Ishikawa (cell line): ENCODE results near the gene VRK3.

ENCODE experiments used
- CEBPB ChIP-seq: IDR thresholded peaks from 2 replicates; pipeline ENCODE4 v1.6.1; 2012
- CREB1 ChIP-seq: IDR thresholded peaks from 2 replicates; pipeline ENCODE4 v1.6.1; 2012; ENCODE audit warnings: low read depth
- EGR1 ChIP-seq: IDR thresholded peaks from 2 replicates; pipeline ENCODE4 v1.6.1; 2012
- EP300 ChIP-seq: IDR thresholded peaks from 2 replicates; pipeline ENCODE4 v1.6.1; 2012; ENCODE audit warnings: borderline replicate concordance
- FOXM1 ChIP-seq: IDR thresholded peaks from 2 replicates; pipeline ENCODE4 v1.6.1; 2012; ENCODE audit warnings: low read depth, borderline replicate concordance
- NFIC ChIP-seq: IDR thresholded peaks from 2 replicates; pipeline ENCODE4 v1.6.1; 2012
- RAD21 ChIP-seq: IDR thresholded peaks from 2 replicates; pipeline ENCODE4 v1.6.1; 2012; ENCODE audit warnings: low read depth
- TAF1 ChIP-seq: IDR thresholded peaks from 2 replicates; pipeline ENCODE4 v1.6.1; 2012; ENCODE audit warnings: low read depth, mild to moderate bottlenecking
- TCF12 ChIP-seq: IDR thresholded peaks from 2 replicates; pipeline ENCODE4 v1.6.1; 2012; ENCODE audit warnings: low read depth
- TEAD4 ChIP-seq: IDR thresholded peaks from 2 replicates; pipeline ENCODE4 v1.6.1; 2012
- YY1 ChIP-seq: IDR thresholded peaks from 2 replicates; pipeline ENCODE4 v1.6.1; 2012; ENCODE audit warnings: low read depth
- ZBTB7A ChIP-seq: IDR thresholded peaks from 2 replicates; pipeline ENCODE4 v1.6.1; 2012; ENCODE audit warnings: low read depth
- TF ChIP-seq, protein P1 (sequence below): IDR thresholded peaks from 2 replicates; pipeline ENCODE4 v1.6.1; 2012; ENCODE audit warnings: low read depth, mild to moderate bottlenecking
- TF ChIP-seq, protein P2 (sequence below): IDR thresholded peaks from 2 replicates; pipeline ENCODE4 v1.6.1; 2012
- TF ChIP-seq, protein P3 (sequence below): IDR thresholded peaks from 2 replicates; pipeline ENCODE4 v1.6.1; 2012

VRK3 gene

DNA sequence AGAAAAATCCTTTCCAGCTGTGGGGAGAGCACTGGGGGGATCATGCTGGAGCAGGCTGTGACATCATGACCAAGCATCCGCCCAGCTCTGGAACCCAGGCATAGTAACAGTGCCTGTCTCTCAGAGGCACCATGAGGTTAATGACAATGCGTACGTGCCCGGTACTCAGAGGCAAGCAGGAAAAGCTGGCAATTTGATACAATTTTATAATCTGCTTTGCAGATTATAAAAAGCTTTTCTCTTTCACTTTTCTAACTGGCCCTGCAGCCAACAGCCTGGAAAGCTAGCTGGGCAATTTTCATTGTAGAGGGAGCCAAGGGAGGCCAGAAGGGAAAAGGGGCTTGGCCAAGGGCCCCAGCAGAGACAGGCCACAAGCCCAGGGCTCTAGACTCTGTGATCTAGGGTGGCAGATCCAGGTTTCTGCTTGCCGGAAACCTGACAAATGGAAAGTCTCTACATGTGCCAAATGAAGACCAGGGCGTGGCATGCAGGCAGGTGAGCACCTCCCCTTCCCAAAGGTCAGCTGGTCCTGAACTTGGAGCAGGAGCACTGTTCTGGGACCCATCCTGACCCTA is 22.7 kb downstream of the VRK3 start:
- no peak for TF ChIP-seq TCF12
- TF ChIP-seq RAD21 = no peak
- no peak for TF ChIP-seq TAF1
- no peak for TF ChIP-seq ZBTB7A
- no peak for TF ChIP-seq YY1
- no peak for TF ChIP-seq NFIC
- TF ChIP-seq FOXM1 = no peak
- TF ChIP-seq, protein P1, sequence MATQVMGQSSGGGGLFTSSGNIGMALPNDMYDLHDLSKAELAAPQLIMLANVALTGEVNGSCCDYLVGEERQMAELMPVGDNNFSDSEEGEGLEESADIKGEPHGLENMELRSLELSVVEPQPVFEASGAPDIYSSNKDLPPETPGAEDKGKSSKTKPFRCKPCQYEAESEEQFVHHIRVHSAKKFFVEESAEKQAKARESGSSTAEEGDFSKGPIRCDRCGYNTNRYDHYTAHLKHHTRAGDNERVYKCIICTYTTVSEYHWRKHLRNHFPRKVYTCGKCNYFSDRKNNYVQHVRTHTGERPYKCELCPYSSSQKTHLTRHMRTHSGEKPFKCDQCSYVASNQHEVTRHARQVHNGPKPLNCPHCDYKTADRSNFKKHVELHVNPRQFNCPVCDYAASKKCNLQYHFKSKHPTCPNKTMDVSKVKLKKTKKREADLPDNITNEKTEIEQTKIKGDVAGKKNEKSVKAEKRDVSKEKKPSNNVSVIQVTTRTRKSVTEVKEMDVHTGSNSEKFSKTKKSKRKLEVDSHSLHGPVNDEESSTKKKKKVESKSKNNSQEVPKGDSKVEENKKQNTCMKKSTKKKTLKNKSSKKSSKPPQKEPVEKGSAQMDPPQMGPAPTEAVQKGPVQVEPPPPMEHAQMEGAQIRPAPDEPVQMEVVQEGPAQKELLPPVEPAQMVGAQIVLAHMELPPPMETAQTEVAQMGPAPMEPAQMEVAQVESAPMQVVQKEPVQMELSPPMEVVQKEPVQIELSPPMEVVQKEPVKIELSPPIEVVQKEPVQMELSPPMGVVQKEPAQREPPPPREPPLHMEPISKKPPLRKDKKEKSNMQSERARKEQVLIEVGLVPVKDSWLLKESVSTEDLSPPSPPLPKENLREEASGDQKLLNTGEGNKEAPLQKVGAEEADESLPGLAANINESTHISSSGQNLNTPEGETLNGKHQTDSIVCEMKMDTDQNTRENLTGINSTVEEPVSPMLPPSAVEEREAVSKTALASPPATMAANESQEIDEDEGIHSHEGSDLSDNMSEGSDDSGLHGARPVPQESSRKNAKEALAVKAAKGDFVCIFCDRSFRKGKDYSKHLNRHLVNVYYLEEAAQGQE = no peak
- no peak for TF ChIP-seq EP300
- TF ChIP-seq, protein P2, sequence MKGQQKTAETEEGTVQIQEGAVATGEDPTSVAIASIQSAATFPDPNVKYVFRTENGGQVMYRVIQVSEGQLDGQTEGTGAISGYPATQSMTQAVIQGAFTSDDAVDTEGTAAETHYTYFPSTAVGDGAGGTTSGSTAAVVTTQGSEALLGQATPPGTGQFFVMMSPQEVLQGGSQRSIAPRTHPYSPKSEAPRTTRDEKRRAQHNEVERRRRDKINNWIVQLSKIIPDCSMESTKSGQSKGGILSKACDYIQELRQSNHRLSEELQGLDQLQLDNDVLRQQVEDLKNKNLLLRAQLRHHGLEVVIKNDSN = no peak
- TF ChIP-seq EGR1 = no peak
- no peak for TF ChIP-seq CREB1

DNA sequence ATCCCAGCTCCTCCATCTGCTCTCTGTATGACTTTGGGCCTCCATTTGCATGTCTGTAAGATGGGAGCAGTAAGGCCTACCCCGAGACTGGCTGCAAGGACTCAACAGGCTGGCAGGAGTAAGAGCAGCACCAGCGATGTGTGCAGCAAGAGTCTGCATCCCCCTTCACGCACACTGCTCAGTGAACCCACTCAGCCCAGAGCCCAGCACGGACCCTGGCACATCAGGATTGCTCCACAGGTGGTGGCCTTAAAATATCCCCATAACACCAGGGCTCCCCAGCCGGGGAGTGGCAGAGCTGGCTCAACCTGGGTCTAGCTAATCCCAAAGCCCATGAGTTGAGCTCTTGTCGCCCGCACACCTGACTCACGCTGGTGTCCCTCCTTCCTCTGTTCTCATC is 23.4 kb downstream of the VRK3 start:
- no peak for TF ChIP-seq CEBPB
- TF ChIP-seq, protein P3, sequence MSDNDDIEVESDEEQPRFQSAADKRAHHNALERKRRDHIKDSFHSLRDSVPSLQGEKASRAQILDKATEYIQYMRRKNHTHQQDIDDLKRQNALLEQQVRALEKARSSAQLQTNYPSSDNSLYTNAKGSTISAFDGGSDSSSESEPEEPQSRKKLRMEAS = no peak
- no peak for TF ChIP-seq FOXM1
- TF ChIP-seq, protein P2 = no peak
- no peak for TF ChIP-seq NFIC
- TF ChIP-seq EP300 = no peak

DNA sequence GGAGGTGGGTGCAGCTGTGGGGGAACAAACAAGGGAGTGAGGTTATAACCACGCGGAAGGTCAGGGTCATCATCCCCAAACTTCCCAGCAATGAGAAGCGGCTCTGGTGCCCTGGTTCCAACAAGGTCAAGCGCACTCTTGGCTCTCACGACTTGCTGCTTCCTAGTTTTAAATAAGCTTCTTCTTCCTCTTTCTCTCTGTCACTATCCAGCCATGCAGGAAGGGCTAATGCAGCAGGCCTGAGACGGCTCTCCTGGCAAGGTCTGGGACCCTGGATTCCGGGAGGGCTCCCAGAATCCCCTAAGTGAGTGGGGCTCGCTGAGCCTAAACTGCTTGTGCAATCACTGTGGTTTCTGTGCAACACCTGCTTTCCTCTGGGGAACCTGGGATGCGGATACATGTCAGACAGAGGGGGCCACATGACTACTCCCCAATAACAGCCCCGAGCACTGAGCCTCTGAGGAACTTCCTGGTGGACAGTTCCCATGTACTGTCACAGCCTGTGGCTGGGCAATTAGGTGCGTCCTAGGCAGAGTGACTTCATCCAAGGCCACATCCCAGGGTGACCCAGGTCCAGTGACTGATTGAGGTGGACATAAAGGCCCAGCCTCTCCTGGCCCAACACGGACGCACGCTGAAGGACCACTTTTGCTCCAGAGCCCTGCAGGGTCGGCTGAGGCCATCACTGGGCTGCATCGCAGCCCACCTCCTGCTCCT is 24.2 kb downstream of the VRK3 start:
- TF ChIP-seq, protein P3 = no peak
- TF ChIP-seq TAF1 = no peak
- TF ChIP-seq FOXM1 = no peak
- no peak for TF ChIP-seq TCF12
- TF ChIP-seq EP300 = no peak
- TF ChIP-seq CEBPB = no peak
- TF ChIP-seq TEAD4 = no peak
- TF ChIP-seq, protein P1 = no peak
- no peak for TF ChIP-seq NFIC
- TF ChIP-seq YY1 = no peak
- TF ChIP-seq, protein P2 = no peak
- no peak for TF ChIP-seq RAD21
- no peak for TF ChIP-seq ZBTB7A
- TF ChIP-seq CREB1 = no peak
- no peak for TF ChIP-seq EGR1

DNA sequence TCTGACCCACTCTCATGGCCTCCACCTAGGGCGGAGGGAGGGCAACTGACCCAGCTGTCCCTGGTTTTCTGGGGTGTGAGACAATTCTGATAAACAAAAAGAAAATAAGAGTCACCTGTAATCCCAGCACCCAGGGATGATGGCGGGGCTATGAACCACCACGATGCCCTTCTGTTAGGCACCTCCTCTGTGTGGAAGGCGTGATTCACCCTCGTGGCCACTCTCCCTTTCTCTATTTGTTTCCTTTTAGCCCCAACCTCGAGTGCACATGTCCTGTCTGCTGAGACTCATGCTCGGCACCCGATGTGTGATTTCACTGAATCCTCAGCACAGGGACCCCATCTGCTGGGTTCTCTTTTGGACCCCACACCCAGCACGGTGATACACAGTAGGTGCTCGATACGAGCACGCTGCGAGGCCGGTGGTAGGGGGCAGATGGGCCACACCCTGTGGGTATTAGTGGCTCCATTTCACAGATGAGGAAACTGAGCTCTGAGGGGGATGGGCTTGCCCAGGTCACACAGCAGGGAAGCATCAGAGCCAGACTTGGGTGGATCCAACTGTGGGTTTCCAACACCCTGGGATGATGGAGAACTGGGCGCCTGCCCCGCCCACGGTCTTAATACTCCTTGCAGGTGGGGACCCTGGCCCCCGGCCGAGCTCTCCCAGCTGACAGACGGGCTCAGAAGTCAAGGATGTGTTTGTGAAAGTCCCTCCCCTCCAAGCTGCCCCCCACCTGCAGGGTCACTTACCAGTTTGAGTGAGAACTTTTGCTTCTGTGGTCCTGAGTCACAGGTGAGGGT is 24.9 kb downstream of the VRK3 start:
- TF ChIP-seq TCF12 (no peak), NFIC (no peak), CEBPB (no peak), ZBTB7A (no peak), TAF1 (no peak), CREB1 (no peak), EGR1 (no peak), FOXM1 (no peak)
- TF ChIP-seq, protein P3 = no peak
- TF ChIP-seq, protein P2 = no peak
